Cerebellar nuclear complex (tissue), 1 donor: ENCODE measurements around the gene PAFAH1B1.
"Not testable (repeated sequence)": the region's sequence is repeated elsewhere in the genome, so short reads cannot be mapped to it uniquely, and the experiment has no call there.

ENCODE experiments used
- DNase-seq, 2 experiments: peaks; one replicate each; lab custom pipeline; 2025; lab: John Stamatoyannopoulos, UW

The PAFAH1B1 gene

DNA sequence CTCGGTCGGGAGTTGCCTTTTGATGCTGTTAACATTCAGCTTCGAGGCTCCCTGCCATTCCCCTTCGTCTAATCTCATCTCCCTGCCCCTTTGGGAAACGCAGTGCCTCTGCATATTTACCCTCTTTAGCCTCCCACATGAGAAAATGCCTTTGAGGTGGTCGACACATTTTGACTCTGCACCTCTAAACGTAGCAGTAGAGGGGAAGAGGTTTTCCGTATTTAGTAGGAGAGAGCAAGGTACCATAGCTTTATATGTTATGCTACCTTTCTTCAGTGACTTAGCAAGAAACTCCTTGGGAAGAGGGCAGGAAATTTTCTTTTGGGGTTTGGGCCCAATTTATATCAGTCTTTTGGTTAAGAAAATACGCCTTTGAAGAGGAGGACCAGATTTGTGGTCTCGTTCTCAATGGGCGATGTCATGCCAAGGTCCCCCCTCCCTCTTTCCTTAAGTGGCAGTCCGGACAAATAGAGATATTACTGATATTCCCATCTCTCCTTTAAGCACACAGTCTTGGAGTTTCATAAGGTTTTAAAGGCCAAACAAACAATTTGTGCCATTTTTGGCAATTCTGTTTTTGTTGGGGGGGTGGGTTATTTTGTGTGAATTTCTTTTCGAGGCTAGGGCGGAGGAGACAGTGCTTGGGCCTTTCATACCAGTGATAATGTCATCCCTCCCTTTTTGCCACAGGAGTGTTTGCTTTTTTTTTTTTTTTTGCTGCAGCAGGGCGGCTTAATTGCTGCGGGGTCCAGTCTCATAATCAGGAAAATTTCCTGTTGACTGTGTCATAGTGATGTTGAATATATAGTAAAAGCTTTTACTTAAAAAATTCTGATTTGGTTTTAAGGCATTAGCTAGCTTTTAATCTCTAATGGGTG lies 1.5 kb downstream of the PAFAH1B1 start:
- DNase-seq, result no peak

DNA sequence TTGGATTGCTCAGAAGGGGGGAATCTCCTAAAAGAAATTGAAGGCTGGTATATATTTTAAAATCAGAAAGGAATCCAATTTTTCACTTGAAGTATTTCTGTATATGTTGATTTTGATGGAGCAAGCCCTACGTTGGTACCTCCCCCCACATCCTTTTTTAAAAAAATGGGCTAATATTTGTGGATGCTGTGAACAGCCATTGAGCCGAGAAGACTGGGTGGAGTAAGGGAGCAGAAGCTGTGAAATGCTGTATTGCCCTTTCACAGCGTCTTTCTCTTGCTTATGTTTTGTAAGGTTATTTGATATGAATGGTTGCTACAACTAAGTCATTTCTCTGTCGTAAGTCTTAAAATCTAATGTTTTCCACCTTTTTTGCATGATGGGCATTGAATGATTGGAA lies 2.3 kb downstream of the PAFAH1B1 start:
- no peak for DNase-seq

DNA sequence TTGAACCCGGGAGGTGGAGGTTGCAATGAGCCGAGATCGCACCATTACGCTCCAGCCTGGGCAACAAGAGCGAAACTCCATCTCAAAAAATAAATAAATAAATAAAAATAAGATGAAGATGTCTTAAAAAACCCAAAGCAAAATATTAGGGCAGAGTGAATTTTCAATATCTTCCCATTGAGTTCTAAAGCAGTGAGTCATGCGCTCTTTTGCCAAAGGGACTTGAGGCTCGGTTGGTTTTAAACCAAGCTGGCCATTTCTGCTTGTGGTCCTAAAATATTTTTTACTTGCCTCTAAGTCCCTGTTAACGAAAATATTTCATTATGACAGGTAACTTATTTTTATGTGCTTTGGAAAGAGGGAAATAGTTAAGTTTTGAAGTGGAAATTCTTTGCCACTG lies 4.7 kb downstream of the PAFAH1B1 start:
- DNase-seq, result no peak

DNA sequence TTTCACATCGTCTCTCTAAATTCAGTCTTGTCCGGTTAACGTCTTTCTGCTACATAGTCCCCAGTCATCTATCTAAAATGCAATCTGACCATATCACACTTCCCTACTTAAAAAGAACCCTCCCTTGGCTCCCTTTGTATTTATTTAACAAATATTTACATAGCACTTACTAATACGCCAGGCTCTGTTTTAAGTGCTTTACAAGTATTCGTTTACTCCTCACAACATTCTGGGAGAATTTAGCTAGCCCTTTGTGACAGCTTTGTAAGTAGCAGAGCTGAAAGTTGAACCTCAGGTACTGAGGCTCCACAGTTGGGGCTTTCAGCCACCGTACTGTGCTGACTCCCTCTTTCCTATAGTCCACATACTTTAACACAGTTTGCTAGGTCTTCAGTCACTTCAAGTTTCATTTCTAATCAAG lies 9.2 kb downstream of the PAFAH1B1 start:
- DNase-seq, result no peak

DNA sequence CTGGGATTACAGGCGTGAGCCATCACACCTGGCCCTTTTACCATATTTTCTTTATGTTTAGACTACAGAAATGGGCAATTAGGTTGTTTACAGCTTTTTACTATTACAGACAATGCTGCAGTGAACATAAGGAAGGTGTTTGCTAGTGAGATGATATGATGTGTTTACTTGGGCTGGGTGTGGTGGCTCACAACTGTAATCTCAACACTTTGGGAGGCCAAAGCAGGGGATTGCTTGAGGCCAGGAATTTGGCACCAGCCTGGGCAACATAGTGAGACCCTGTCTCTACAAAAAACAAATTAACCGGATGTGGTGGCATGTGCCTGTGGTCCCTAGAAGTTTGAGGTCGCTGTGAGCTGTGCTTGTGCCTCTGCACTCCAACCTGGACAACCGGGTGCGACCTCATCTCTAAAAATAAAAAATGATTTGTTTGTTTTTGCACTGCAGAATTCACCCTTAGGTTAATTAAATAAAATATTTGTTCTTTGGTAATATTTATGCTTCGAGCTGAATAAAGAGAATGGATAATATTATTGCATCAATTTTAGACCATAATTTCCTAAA lies 15.0 kb downstream of the PAFAH1B1 start:
- no peak for DNase-seq

DNA sequence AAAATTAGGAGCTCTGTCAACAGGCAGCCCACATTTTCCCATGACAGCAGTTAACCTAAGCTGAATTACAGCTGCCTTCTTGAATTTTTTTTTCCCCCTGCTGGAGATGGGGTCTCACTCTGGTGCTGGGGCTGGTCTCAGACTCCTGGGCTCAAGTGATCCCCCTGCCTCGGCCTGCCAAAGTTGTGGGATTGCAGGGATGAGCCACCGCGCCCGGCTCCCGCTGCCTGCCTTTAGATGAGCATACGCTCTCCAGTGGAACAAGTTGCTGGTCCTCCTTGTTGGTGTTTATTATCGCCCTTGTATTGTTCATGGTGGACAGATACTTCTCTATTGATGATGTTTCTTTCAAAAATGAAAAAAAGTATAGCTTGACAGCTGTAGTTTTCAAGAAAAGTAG lies 15.6 kb downstream of the PAFAH1B1 start:
- DNase-seq, result no peak

DNA sequence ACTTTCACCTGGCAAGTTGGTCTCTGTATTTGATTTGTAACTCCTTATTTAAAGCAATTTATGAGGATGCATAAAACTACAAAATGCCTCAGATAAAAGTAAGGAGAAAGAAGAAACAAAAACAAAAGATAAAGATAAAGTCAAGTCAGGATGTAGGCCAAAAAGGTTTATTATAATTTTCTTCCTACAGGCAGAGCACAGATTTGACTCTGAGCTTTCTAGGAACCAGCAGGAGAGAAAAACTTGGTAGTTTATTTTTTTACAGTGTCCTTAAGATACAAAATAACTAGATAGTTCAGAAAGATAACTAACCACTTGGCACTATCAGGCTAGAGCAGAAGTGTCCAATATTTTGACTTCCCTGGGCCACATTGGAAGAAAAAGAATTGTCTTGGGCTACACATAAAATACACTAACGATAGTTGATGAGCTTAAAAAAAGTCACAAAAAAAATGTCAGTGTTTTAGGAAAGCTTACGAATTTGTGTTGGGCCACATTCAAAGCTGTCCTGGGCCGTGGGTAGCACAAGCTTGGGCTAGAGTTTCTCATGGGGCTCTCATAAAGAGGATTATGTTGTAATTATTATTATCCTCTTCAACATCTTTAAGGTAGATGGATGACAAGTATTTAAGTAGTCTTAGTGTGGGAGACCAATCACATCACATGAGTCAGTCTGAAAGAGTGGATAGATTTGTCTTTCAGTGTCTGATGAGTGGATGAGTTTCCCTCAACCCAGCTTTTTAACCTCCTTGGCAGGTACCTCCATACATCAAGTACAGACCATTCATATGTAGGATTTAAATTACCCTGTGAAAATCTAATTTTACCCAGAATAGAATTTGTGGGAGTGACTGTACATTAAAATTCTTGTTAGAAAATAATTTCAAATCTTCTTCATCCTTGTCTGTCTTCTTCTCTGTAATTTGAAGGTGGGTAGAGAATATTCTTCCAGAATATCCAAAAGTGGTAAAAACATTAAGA lies 17.0 kb downstream of the PAFAH1B1 start:
- DNase-seq, result no peak

DNA sequence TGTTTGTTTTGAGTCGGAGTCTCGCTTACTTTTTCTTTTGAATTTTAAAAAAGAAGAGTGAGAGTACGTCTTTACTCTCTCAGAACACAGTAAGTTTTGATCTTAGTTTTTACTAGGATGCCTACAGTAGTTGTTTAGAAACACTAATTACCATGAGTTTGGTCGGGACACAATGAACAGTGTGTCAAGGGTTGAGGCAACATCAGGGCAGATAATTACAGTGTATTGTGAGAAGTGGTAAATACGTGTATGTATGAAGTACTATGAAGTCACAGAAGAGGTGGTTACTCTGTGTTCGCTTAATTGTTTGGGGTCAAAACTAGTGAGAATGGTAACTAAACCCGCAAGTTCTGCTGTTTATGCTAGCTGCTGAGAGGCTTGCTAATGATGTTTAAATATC lies 18.2 kb downstream of the PAFAH1B1 start:
- no peak for DNase-seq

DNA sequence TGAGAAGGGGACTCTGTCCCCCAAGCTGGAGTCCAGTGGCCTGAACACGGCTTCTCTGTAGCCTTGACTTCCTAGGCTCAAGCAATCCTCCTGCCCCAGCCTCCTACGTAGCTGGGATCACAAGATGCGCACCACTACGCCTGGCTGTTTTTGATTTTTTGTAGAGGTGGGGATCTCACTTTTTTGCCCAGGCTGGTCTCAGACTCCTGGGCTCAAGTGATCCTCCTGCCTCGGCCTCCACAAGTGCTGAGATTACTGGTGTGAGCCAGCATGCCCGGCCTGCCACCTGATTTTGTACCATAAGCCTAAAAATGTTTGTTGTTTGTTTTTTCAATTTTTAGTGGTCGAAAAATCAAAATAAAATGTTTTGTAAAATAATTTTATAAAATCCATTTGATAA lies 19.2 kb downstream of the PAFAH1B1 start:
- DNase-seq, result no peak

DNA sequence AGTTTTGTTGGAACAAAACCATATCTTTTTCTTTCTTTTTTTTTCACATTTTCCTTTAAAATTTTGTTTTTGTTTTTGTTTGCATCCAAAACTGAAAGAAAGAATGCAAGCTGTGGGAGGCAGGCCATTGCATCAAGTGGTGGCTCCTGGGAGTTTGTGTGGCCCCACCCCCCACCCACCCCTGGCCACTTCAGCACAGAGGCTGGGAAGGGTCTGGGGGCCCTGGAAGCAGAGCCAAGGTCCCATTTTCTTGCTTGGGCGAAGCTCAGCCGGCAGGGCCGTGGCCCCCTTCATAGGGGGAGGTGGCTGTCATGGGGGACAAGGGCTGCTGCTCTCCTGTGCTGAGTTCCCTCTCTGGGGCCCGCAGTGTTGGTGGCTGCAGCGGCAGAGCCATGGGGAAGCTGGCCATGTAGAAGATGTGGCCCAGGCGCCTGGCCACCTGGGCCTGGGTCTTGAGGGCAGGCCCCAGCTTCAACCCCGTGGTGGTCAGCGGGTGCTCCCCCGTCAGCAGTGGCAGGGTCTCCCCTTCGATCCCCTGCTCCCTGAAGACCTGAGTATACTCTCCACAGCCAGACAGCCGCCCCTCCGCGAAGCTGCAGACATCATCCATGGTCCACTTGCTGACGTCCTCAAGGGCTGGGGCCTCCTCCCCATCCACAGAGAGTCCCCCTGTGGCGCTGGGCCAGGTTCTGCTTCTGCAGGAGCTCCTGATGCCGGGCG lies 19.8 kb downstream of the PAFAH1B1 start:
- DNase-seq, result no peak

DNA sequence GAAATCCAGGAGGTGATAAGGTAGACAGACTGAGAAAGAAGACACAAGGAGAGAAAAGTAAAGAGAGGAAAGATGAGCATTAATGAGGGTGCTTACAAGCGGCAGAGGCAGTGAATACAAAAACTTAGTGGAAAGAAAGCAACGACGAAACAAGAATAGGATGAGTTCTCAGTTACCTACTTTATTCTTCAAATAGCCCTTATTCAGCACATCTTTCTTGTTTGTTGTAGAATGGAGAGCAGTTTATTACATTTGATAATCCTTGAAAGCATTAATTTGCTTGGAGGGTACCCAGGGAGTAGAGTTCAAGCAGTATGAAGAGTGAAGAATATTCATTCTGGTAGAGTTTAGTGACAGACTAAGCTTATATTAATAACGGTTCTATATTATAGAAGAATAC lies 22.4 kb downstream of the PAFAH1B1 start:
- no peak for DNase-seq

DNA sequence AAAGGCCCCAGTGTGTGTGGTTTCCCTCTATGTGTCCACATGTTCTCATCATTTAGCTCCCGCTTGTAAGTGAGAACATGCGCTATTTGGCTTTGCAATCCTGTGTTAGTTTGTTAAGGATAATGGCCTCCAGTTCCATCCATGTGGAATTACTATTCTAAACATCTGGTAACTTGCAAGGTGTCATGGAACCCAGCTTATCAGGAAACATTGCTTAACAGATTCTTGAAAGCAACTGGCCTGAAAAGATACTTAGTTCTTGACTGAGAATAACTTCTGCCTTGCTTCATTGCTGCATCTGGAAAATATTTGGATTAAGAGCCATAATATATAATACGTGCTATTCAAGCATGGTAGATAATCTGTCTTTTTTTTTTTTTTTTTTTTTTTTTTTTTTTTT lies 27.8 kb downstream of the PAFAH1B1 start:
- DNase-seq, result no peak

DNA sequence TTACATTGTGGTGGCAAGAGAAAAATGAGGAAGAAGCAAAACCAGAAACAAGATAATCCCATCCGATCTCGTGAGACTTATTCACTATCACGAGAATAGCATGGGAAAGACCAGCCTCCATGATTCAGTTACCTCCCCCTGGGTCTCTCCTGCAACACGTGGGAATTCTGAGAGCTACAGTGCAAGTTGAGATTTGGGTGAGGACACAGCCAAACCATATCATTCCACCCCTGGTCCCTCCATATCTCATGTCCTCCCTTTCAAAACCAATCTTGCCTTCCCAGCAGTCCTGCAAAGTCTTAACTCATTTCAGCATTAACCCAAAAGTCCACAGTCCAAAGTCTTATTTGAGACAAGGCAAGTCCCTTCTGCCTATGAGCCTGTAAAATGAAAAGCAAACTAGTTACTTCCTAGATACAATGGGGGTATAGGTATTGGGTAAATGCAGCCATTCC lies 28.5 kb downstream of the PAFAH1B1 start:
- DNase-seq, result not testable (repeated sequence)

DNA sequence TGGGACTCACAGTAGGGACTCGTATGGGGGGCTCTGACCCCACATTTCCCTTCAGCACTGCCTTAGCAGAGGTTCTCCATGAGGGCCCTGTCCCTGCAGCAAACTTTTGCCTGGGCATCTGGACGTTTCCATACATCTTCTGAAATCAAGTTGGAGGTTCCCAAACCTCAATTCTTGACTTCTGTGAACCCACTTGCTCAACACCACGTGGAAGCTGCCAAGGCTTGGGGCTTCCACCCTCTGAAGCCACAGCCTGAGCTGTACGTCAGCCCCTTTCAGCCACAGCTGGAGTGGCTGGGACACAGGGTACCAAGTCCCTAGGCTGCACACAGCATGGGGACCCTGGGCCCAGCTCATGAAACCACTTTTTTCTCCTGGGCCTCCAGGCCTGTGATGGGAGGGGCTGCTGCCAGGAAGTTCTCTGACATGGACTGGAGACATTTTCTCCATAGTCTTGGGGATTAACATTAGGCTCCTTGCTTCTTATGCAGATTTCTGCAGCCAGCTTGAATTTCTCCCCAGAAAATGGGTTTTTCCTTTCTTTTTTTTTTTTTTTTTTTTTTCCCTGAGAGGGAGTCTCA lies 29.4 kb downstream of the PAFAH1B1 start:
- DNase-seq, result not testable (repeated sequence)

DNA sequence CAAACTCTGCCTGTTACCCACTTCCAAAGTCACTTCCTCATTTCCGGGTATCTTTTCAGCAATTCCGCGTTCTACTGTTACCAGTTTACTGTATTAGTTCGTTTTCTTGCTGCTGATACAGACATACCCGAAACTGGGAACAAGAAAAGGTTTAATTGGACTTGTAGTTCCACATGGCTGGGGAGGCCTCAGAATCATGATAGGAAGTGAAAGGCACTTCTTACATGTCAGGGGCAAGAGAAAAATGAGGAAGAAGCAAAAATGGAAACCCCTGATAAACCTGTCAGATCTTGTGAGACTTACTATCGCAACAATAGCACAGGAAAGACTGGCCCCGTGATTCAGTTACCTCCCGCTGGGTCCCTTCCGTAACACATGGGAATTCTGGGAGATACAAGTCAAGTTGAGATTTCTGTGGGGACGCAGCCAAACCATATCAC lies 30.9 kb downstream of the PAFAH1B1 start:
- DNase-seq, result no peak

DNA sequence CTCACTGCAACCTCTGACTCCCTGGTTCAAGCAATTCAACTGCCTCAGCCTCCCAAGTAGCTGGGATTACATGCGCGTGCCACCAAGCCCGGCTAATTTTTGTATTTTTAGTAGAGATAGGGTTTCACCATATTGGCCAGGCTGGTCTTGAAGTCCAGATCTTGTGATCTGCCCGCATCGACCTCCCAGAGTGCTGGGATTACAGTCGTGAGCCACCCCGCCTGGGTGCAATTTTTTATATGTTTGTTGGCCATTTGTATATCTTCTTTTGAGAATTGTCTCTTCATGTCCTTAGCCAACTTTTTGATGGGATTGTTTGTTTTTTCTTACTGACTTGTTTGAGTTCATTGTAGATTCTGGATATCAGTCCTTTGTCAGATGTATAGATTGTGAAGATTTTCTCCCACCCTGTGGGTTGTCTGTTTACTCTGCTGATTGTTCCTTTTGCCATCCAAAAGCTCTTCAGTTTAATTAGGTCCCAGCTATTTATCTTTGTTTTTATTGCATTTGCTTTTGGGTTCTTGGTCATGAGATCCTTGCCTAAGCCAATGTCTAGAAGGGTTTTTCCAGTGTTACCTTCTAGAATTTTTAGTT lies 33.3 kb downstream of the PAFAH1B1 start:
- DNase-seq, result not testable (repeated sequence)

DNA sequence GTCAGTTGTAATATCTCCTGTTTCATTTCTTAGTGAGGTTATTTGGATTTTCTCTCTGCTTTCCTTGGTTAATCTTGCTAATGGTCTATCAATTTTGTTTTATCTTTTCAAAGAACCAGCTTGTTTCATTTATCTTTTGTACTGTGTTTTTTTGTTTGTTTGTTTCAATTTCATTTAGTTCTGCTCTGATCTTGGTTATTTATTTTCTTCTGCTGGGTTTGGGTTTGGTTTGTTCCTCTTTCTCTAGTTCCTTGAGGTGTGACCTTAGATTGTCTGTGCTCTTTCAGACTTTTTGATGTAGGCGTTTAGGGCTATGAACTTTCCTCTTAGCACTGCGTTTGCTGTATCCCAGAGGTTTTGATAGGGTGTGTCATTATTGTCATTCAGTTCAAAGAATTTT lies 35.5 kb downstream of the PAFAH1B1 start:
- not testable (repeated sequence) for DNase-seq

DNA sequence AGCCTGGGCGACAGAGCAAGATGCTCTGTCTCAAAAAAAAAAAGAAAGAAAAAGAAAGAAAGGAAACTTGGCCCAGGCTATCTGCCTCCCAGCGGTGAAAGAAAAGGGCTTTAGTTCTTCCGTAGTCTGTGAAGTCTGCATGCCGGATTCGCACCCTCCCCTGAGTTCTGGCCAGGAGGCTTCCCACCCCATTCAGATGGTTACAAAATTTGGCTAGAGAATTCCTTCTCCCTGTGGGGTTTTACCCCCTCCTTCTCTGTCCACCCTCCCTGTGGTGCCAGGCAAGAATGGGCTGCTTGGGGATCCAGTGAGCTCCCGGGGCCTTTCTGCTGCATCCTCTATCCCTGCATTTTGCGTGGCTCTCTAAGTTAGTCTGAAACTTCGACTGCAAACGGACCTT lies 37.8 kb downstream of the PAFAH1B1 start:
- DNase-seq, result no peak

DNA sequence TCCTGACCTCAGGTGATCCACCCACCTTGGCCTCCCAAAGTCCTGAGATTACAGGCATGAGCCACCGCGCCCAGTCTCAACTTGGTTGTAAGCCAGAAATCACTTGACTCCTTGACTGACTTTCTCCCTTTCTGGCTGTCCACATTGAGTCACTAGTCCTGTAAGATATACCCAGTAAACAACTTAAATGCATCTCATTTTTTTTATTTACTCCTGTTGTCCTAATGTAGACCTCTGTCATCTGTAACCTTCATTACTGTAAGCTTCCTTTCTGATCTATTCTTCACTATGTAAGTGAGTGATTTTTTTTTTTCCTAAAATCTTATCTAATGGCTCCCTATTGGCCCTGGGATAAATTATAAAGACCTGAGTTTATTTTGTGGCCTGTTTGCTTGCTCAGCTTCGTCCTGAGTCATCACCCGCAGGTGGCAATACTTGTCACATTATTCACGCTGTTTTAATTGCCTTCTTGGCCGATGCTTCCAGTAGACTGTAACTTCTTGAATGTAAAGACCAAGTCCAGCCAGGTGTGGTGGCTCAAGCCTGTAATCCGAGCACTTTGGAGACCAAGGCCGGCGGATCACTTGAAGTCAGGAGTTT lies 41.0 kb downstream of the PAFAH1B1 start:
- no peak for DNase-seq

DNA sequence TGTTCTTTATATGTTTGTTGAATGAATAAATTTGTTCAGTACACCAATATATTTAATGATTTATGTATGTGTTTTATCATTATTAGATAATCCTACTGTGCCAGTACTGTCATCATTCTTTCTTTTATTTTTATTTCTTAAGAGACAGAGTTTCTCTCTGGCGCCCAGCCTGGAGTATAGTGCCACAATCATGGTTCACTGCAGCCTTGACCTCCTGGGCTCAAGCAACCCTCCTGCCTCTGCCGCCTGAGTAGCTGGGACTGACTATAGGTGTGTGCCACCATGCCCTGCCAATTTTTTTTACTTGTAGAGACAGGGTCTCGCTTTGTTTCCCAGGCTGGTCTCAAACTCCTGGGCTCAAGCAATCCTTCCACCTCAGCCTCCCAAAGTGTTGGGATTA lies 41.8 kb downstream of the PAFAH1B1 start:
- DNase-seq, result no peak
